Choroid plexus epithelial cell (primary cell): ENCODE data around the gene SCYL3.

Experiments used
- DNase-seq: peaks from one replicate; pipeline ENCODE4 v3.0.0-alpha.2; 2010; ENCODE audit warnings: low read depth
- H3K4me3 ChIP-seq: 2 replicates; pipeline ENCODE4 v1.5.1; 2011; ENCODE audit warnings: low read depth, mild to moderate bottlenecking, control low read depth, low read length, moderate library complexity
- TF ChIP-seq, protein P1 (sequence below): conservative IDR thresholded peaks from 2 replicates; pipeline ENCODE4 v1.5.1; 2011; ENCODE audit warnings: low read depth, mild to moderate bottlenecking, control low read depth, inconsistent platforms, low read length, moderate library complexity

SCYL3 gene

DNA sequence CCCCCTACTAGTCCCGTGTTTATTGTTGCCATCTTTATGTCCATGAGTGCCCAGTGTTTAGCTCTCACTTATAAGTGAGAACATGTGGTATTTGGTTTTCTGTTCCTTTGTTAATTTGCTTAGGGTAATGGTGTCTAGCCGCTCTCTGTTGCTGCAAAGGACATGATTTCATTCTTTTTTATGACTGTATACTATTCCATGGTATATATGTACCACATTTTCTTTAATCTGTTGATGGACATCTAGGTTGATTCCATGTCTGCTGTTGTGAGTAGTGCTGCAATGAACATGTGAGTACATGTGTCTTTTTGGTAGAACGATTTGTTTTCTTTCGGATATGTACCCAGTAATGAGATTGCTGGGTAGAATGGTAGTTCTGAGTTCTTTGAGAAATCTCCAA lies 54.8 kb downstream of the SCYL3 start:
- TF ChIP-seq, protein P1, sequence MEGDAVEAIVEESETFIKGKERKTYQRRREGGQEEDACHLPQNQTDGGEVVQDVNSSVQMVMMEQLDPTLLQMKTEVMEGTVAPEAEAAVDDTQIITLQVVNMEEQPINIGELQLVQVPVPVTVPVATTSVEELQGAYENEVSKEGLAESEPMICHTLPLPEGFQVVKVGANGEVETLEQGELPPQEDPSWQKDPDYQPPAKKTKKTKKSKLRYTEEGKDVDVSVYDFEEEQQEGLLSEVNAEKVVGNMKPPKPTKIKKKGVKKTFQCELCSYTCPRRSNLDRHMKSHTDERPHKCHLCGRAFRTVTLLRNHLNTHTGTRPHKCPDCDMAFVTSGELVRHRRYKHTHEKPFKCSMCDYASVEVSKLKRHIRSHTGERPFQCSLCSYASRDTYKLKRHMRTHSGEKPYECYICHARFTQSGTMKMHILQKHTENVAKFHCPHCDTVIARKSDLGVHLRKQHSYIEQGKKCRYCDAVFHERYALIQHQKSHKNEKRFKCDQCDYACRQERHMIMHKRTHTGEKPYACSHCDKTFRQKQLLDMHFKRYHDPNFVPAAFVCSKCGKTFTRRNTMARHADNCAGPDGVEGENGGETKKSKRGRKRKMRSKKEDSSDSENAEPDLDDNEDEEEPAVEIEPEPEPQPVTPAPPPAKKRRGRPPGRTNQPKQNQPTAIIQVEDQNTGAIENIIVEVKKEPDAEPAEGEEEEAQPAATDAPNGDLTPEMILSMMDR: no peak
- no peak overlapping the region for H3K4me3 ChIP-seq

DNA sequence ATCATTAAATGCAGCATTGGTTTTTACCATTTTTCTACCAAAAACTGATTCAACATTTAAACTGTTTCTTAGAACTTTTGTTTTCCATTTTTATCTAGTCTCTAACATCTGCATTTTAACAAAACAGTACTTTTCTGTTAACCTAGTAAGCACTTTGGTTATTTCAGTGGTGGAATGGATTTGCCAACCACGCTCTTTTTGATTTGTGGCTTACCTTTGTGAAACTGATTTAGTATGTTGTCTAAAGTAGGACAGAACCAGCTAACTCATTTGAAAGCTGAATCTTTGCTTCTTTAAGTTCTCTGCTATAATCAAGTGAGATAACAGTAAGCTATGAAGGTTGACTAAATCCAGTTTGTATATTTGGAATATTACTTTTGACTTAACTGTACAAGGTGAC lies 57.5 kb downstream of the SCYL3 start:
- DNase-seq: no peak
- TF ChIP-seq, protein P1: no peak
- no peak overlapping the region for H3K4me3 ChIP-seq

More for the DNA sequence above, 54.8 kb downstream of the SCYL3 start:
- no peak for DNase-seq

DNA sequence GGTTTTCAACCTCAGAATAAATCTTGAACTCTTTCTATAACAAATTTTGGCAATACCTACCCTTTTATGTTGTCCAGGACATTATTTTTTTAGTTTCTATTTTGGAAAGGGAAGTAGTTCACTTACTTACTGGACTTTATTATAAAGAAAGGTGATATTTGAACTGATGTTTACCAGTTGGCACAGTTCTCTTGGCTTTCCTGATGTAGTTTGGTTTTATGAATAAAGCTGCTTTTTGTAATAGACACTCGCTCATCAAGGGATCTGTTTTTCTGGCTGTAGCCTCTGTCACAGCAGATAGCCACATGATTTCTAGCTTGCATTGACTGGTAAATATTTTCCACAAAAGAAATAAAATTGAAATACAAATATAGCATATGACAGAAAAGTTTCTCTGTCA lies 58.0 kb downstream of the SCYL3 start:
- H3K4me3 ChIP-seq: no peak overlapping the region
- DNase-seq: no peak
- TF ChIP-seq, protein P1: no peak

DNA sequence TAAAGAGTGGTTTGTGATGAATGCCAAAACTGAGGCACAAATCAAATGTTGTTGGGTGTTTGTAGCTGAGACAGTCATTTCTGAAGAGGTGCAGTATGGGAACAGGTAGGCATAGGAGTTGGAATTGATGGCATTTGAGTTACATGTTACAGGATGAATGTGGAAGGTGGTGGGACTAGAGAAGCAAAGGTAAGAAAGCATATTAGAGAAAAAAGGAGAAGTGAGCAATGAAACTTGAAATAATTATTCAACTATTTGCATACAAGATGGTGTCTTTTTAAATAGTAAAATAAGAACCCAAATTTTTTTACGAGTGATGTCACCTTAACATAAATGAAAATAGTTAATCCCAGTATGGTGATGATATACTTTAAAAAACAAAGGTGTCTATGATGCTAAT lies 58.8 kb downstream of the SCYL3 start:
- H3K4me3 ChIP-seq: no peak overlapping the region
- no peak for DNase-seq
- TF ChIP-seq, protein P1: no peak

DNA sequence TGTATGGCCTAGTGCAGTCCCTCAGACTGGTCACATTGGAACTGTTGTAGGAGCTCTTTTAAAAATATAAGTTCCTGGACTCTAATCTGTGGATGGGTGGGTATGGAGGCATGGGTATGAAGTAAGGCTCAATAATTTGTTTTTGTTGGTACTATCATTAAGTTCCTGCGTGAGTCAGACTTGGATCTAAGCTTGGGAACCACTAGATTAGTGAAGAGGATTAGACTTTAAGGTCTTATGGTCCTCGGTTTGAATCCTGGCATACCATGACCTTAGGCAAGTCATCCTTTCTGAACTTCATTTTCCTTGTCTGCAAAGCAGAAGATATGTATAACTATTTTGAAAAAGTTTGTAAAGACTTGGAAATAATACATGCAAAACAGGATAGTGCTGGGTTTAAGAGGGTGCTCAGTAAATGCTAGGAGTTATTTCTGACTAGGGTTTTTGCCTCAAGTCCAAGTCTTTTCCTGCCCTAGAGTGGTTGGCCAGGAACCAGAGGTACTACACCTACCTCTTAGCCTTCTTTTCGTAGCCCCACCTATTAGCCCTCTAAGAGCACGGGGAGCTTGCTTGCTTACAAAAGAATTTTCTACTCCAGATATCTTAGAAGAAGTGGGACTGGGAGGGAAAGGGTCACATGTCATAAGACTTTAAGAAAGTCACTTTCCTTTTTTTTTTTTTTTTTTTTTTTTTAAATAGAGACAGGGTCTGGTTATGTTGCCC lies 60.4 kb downstream of the SCYL3 start:
- TF ChIP-seq, protein P1: no peak
- DNase-seq: no peak
- no peak overlapping the region for H3K4me3 ChIP-seq

DNA sequence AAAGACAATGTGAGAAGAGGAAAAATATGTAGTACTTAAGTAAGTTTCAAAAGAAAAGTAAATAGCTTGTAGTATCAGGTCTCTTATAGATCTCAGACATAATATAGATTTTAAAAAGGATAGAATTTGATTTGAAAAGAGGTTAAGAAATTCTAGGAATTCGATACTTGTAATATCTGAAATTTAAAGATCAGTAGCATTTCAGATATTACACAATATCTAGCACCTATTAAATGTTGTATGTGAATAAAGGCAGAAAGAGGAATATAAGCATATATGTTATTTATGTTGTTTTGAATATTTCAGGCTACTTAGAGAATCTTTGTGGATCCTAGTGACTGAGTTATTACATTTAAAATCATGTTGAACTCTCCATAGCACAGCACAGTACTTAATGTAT lies 64.0 kb downstream of the SCYL3 start:
- TF ChIP-seq, protein P1: no peak

DNA sequence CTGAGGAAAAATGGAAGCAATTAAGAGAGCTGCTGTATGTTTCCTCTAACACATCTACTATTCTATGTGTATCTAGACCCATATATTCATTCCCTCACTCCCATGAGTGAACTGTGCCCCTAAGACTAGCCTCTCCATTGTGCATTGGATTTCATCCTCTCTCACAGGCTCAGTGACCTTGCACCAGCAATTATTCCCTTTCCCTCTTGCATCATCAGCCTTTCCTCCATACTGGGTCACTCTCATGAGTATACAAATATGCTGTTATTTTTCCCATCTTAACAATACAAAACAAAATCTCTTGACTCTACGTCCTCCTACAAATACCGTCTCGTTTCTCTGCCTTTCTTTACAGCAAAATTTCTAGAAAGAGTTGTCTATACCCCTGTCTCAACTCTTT lies 69.5 kb downstream of the SCYL3 start:
- no peak overlapping the region for H3K4me3 ChIP-seq
- TF ChIP-seq, protein P1: no peak
- no peak for DNase-seq

More for the DNA sequence above, 64.0 kb downstream of the SCYL3 start:
- H3K4me3 ChIP-seq: no peak overlapping the region
- no peak for DNase-seq
